Testis (tissue), 2 donors: ENCODE results near the gene ST6GALNAC5.

ENCODE experiments used
- CTCF ChIP-seq, 3 experiments: fragments of 450-650 bp in 2 of 3; fragments of 200-600 bp in 1 of 3; sonication (generic) in 1 of 3; IDR thresholded peaks; one replicate each; pipeline ENCODE4 v1.5.1; 2016 to 2019; ENCODE audit warnings: antibody characterized with exemption in 3 of 3, mild to moderate bottlenecking in 2 of 3, moderate library complexity in 1 of 3
- POLR2A ChIP-seq: fragments of 450-650 bp; IDR thresholded peaks from one replicate; pipeline ENCODE4 v1.6.1; 2017; ENCODE audit warnings: antibody characterized with exemption, mild to moderate bottlenecking, moderate library complexity

DNA sequence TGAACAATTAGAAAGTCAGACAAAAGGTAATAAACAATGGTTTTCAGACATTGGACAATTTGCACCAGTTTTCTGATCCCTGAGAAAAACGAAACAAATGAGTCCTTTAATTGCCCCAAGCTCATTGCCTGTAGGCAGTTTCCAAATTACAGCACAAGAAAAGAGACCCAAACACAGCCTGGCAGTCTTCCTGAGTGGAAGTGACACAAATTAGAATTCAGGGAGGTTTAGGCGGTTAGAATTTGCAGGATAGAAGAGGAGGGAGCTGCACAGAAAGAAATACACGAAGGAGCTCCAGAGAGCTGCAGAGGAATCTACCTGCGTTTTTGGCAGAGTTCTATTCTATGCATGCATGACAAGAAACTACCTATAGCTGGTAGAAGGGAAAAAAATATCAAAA lies 236.2 kb downstream of the ST6GALNAC5 start:
- TF ChIP-seq CTCF (IDR thresholded peaks at IDR 0.05), result no peak
- TF ChIP-seq POLR2A, result no peak
